IMR-90 (cell line): Measurements from ENCODE around the gene CXCL6. TPM values are rescaled to one million over a fixed set of nuclear protein-coding genes. Genes with fewer than 3 reads are reported as not detected.
A peak's percentile ranks its signal among the peaks of the same experiment; 100 is the strongest.

Experiments used
- ATAC-seq: fragments of 200-7000 bp; cut with Tn5 transposase; 2 replicates; pipeline ENCODE4 v1.9.1; 2020; ENCODE audit warnings: low read depth, mild to moderate bottlenecking, moderate library complexity
- BruUV-seq: library from RNA; stranded (reverse); fragments of 400-500 nt; replicated peaks from 2 replicates; lab custom pipeline; 2021; lab: Mats Ljungman, UMichigan
- CTCF ChIA-PET: fragments of 300-600 bp; formaldehyde crosslinking; extraction: SDS; loops from one replicate; lab custom pipeline; 2021; ENCODE audit warnings: antibody characterized with exemption; lab: Yijun Ruan, JAX
- POLR2A ChIA-PET: fragments of 300-600 bp; sonication (Branson Sonifier 250); formaldehyde crosslinking; loops from one replicate; lab custom pipeline; 2022; ENCODE audit warnings: antibody characterized with exemption; ENCODE audit not compliant: unreplicated experiment; lab: Charles Lee
- DNase-seq: peaks from one replicate; pipeline ENCODE4 v3.0.0; 2013
- H2AFZ ChIP-seq: replicated peaks from 2 replicates; pipeline ENCODE3; 2013; ENCODE audit warnings: low read length, mild to moderate bottlenecking; ENCODE audit not compliant: poor library complexity
- H2AK5ac ChIP-seq: 2 replicates; pipeline ENCODE4 v1.6.1; 2013; ENCODE audit warnings: low read depth, low read length, inconsistent platforms
- H2AK9ac ChIP-seq: replicated peaks from 2 replicates; pipeline ENCODE3; 2013; ENCODE audit warnings: mild to moderate bottlenecking, low read depth, low read length, moderate library complexity; ENCODE audit not compliant: poor library complexity
- H2BK120ac ChIP-seq: 2 replicates; pipeline ENCODE4 v1.6.1; 2013; ENCODE audit warnings: low read depth, low read length, inconsistent platforms
- H2BK15ac ChIP-seq: 3 replicates; pipeline ENCODE4 v1.6.1; 2013; ENCODE audit warnings: low read depth, low read length, inconsistent platforms
- H2BK20ac ChIP-seq: 2 replicates; pipeline ENCODE4 v1.6.1; 2013; ENCODE audit warnings: low read depth, mild to moderate bottlenecking, inconsistent platforms, low read length, moderate library complexity
- H2BK5ac ChIP-seq: 2 replicates; pipeline ENCODE4 v1.6.1; 2013; ENCODE audit warnings: mild to moderate bottlenecking, low read depth, low read length, inconsistent platforms; ENCODE audit not compliant: poor library complexity, severe bottlenecking
- H3K14ac ChIP-seq: replicated peaks from 2 replicates; pipeline ENCODE4 v1.6.1; 2013; ENCODE audit warnings: low read depth, low read length, inconsistent platforms
- H3K18ac ChIP-seq: 2 replicates; pipeline ENCODE4 v1.6.1; 2013; ENCODE audit warnings: low read depth, low read length, control low read depth
- H3K23ac ChIP-seq: 2 replicates; pipeline ENCODE4 v1.6.1; 2013; ENCODE audit warnings: low read depth, low read length, inconsistent platforms
- H3K27ac ChIP-seq: 2 replicates; pipeline ENCODE4 v1.5.1; 2013; ENCODE audit warnings: mild to moderate bottlenecking, control low read depth, low read length; ENCODE audit not compliant: insufficient read depth
- H3K27me3 ChIP-seq: 2 replicates; pipeline ENCODE4 v1.6.1; 2013; ENCODE audit warnings: low read length; ENCODE audit not compliant: control insufficient read depth, insufficient read depth
- H3K36me3 ChIP-seq: 2 replicates; pipeline ENCODE4 v1.6.1; 2013; ENCODE audit warnings: low read length, mixed read lengths; ENCODE audit not compliant: control insufficient read depth, insufficient read depth
- H3K4ac ChIP-seq: 2 replicates; pipeline ENCODE4 v1.6.1; 2013; ENCODE audit warnings: low read depth, low read length, inconsistent platforms
- H3K4me1 ChIP-seq: 2 replicates; pipeline ENCODE4 v1.6.1; 2013; ENCODE audit warnings: low read length, mixed read lengths; ENCODE audit not compliant: control insufficient read depth, insufficient read depth
- H3K4me2 ChIP-seq: 2 replicates; pipeline ENCODE4 v1.6.1; 2013; ENCODE audit warnings: low read depth, mild to moderate bottlenecking, control low read depth, low read length, moderate library complexity
- H3K4me3 ChIP-seq: 2 replicates; pipeline ENCODE4 v1.5.1; 2013; ENCODE audit warnings: low read depth, mild to moderate bottlenecking, control low read depth, low read length, moderate library complexity; ENCODE audit not compliant: insufficient read depth
- H3K56ac ChIP-seq: 2 replicates; pipeline ENCODE4 v1.6.1; 2013; ENCODE audit warnings: low read length, inconsistent platforms; ENCODE audit not compliant: insufficient read depth; ENCODE audit errors: extremely low read depth
- H3K79me1 ChIP-seq, 2 experiments: 2 replicates each; pipeline ENCODE4 v1.6.1; 2013; ENCODE audit warnings: low read length in 2 of 2, inconsistent platforms in 1 of 2, low read depth in 1 of 2
- H3K9ac ChIP-seq: 2 replicates; pipeline ENCODE4 v1.6.1; 2013; ENCODE audit warnings: low read depth, low read length, control low read depth
- H3K9me1 ChIP-seq: 2 replicates; pipeline ENCODE4 v1.6.1; 2013; ENCODE audit warnings: low read length, inconsistent platforms; ENCODE audit not compliant: insufficient read depth
- H3K9me3 ChIP-seq: 2 replicates; pipeline ENCODE4 v1.6.1; 2013; ENCODE audit warnings: low read length; ENCODE audit not compliant: control insufficient read depth, insufficient read depth
- H4K20me1 ChIP-seq: 2 replicates; pipeline ENCODE4 v1.6.1; 2013; ENCODE audit warnings: low read length, inconsistent platforms; ENCODE audit not compliant: insufficient read depth
- H4K5ac ChIP-seq: 2 replicates; pipeline ENCODE4 v1.6.1; 2013; ENCODE audit warnings: mild to moderate bottlenecking, low read depth, low read length, control low read depth
- H4K8ac ChIP-seq, 2 experiments: 2 replicates each; pipeline ENCODE4 v1.6.1; 2013; ENCODE audit warnings: low read depth in 2 of 2, low read length in 2 of 2, control low read depth in 1 of 2, inconsistent platforms in 1 of 2
- H4K91ac ChIP-seq: 2 replicates; pipeline ENCODE4 v1.6.1; 2013; ENCODE audit warnings: low read depth, low read length, inconsistent platforms; ENCODE audit not compliant: insufficient read depth
- BHLHE40 ChIP-seq: fragments of 150-350 bp; IDR thresholded peaks from 2 replicates; pipeline ENCODE4 v1.6.1; 2016; ENCODE audit warnings: mild to moderate bottlenecking, low read depth, low read length
- CEBPB ChIP-seq: IDR thresholded peaks from 2 replicates; pipeline ENCODE4 v1.6.1; 2012; ENCODE audit warnings: low read depth, low read length, improper control_type of control experiment
- CHD1 ChIP-seq: IDR thresholded peaks from 2 replicates; pipeline ENCODE4 v1.6.1; 2012; ENCODE audit warnings: low read depth, low read length, improper control_type of control experiment
- CTCF ChIP-seq: conservative IDR thresholded peaks from 2 replicates; pipeline ENCODE4 v1.5.1; 2012; ENCODE audit warnings: mild to moderate bottlenecking, low read depth, low read length, improper control_type of control experiment
- ELK1 ChIP-seq: fragments of 150-350 bp; IDR thresholded peaks from 2 replicates; pipeline ENCODE4 v1.6.1; 2016; ENCODE audit warnings: low read depth, mild to moderate bottlenecking, low read length, moderate library complexity, borderline replicate concordance
- FOS ChIP-seq: fragments of 150-350 bp; IDR thresholded peaks from 2 replicates; pipeline ENCODE4 v1.6.1; 2016; ENCODE audit warnings: low read depth, low read length
- MAFK ChIP-seq: IDR thresholded peaks from 2 replicates; pipeline ENCODE4 v1.6.1; 2012; ENCODE audit warnings: low read depth, low read length, improper control_type of control experiment
- MAZ ChIP-seq: IDR thresholded peaks from 2 replicates; pipeline ENCODE4 v1.6.1; 2012; ENCODE audit warnings: low read depth, mild to moderate bottlenecking, low read length, improper control_type of control experiment, moderate library complexity, borderline replicate concordance
- MXI1 ChIP-seq: IDR thresholded peaks from 2 replicates; pipeline ENCODE4 v1.6.1; 2012; ENCODE audit warnings: low read depth, mild to moderate bottlenecking, low read length, moderate library complexity, borderline replicate concordance
- NFE2L2 ChIP-seq: fragments of 150-350 bp; IDR thresholded peaks from 2 replicates; pipeline ENCODE4 v1.6.1; 2016; ENCODE audit warnings: low read depth, mild to moderate bottlenecking, low read length
- POLR2A ChIP-seq: IDR thresholded peaks from 2 replicates; pipeline ENCODE4 v1.6.1; 2012; ENCODE audit warnings: mild to moderate bottlenecking, low read depth, low read length
- RAD21 ChIP-seq: IDR thresholded peaks from 2 replicates; pipeline ENCODE4 v1.6.1; 2012; ENCODE audit warnings: low read length, improper control_type of control experiment
- RCOR1 ChIP-seq: IDR thresholded peaks from 2 replicates; pipeline ENCODE4 v1.6.1; 2012; ENCODE audit warnings: mild to moderate bottlenecking, low read length, improper control_type of control experiment; ENCODE audit not compliant: insufficient replicate concordance
- RFX5 ChIP-seq: IDR thresholded peaks from 2 replicates; pipeline ENCODE4 v1.8.0; 2012; ENCODE audit warnings: low read depth, mild to moderate bottlenecking, low read length, moderate library complexity
- SMC3 ChIP-seq: fragments of 150-350 bp; IDR thresholded peaks from 2 replicates; pipeline ENCODE4 v1.6.1; 2016; ENCODE audit warnings: low read depth, mild to moderate bottlenecking, antibody characterized with exemption, low read length, moderate library complexity
- USF2 ChIP-seq: fragments of 150-350 bp; IDR thresholded peaks from 2 replicates; pipeline ENCODE4 v1.6.1; 2017; ENCODE audit warnings: mild to moderate bottlenecking, antibody characterized with exemption, low read length, low read depth
- dilution Hi-C: fragments of 300-500 bp; cut with HindIII; formaldehyde crosslinking; loops from one replicate; pipeline ENCODE4 v1.14.3; 2018; ENCODE audit warnings: low sequenced_read_pairs; ENCODE audit not compliant: unreplicated experiment
- in situ Hi-C: fragments of 300-500 bp; cut with MboI; formaldehyde crosslinking; loops from 3 replicates; pipeline ENCODE4 v1.14.3; 2019; ENCODE audit warnings: low sequenced_read_pairs, inconsistent platforms, mixed read lengths
- intact Hi-C: fragments of 100-400 bp; cut with micrococcal nuclease; formaldehyde crosslinking; loops from 2 replicates; pipeline ENCODE4 v1.10.0; 2022
- polyA plus RNA-seq, 3 experiments: library from polyadenylated mRNA; depleted of rRNA; stranded (reverse); fragments of >200 nt; gene quantifications; 2 replicates each; pipeline ENCODE4 v1.2.3, GENCODE V29; 2012; ENCODE audit warnings: low replicate concordance in 1 of 3
- total RNA-seq: library from RNA; depleted of rRNA; stranded (reverse); fragments of >200 nt; gene quantifications from 2 replicates; pipeline ENCODE4 v1.2.3, GENCODE V29; 2012

The CXCL6 gene
- total and polyA plus RNA-seq, 2 of the 4 experiments (the other 2 are of a cell fraction): not detected

GRCh38 chr4:73859614-73860088, 23.2 kb downstream of the CXCL6 start:
- no peak overlapping the region for H2AK5ac ChIP-seq
- no peak overlapping the region for H3K27ac ChIP-seq

More at GRCh38 chr4:73859614-73860088, 23.2 kb downstream of the CXCL6 start:
- Histone ChIP-seq H3K9ac (no peak overlapping the region), H3K56ac (no peak overlapping the region), H3K4ac (no peak overlapping the region), H4K91ac (no peak overlapping the region), H2BK5ac (no peak overlapping the region), H4K20me1 (no peaks in the 10 kb centered on the region), H3K9me1 (peaks cover 2% of the 10 kb centered on the region), H3K23ac (no peak overlapping the region), H2BK120ac (no peak overlapping the region), H2AFZ (no peak overlapping the region), H4K5ac (no peak overlapping the region), H3K18ac (no peak overlapping the region), H3K79me1 (no peaks in the 10 kb centered on the region), H3K27me3 (peaks cover 21% of the 10 kb centered on the region), H2BK20ac (no peak overlapping the region), H3K4me3 (no peak overlapping the region), H3K4me1 (peaks cover 11% of the 10 kb centered on the region), H3K14ac (no peak overlapping the region), H3K36me3 (no peaks in the 10 kb centered on the region), H3K9me3 (peaks cover 4% of the 10 kb centered on the region; the same call in 1 of the 2 replicates), H2BK15ac (no peak overlapping the region), H4K8ac (no peak overlapping the region), H3K4me2 (no peak overlapping the region), H2AK9ac (no peak overlapping the region)
- ChIA-PET POLR2A (interaction anchor here (0.6 kb wide), 1 partner anchor 31 kb away, joined by 3 read pairs; no protein-coding TSS in a partner anchor), CTCF (interaction anchor here (0.7 to 1.3 kb wide), 3 partner anchors 126 to 240 kb away, joined by 3 read pairs; partner anchors contain the start of gene CXCL2)
- DNase-seq: peak; percentile 88
- dilution Hi-C loops (no loop called here), intact Hi-C loops (loop anchor here (2.0 to 10.0 kb wide), 6 partner anchors 33 to 275 kb away; partner anchors contain the start of gene CXCL3), in situ Hi-C loops (no loop called here)
- peak; percentile 91 for ATAC-seq
- no TSS peak for BruUV-seq
- TF ChIP-seq ELK1: no peak
- no peak for TF ChIP-seq CHD1
- no peak for TF ChIP-seq MAZ
- no peak for TF ChIP-seq USF2
- peak; percentile 21; the same call in 1 of the 2 replicates for TF ChIP-seq MAFK
- no peak for TF ChIP-seq RCOR1
- no peak for TF ChIP-seq CEBPB
- TF ChIP-seq SMC3: no peak
- TF ChIP-seq CTCF: no peak
- 0 out of 2 replicates have a peak, but pooled peaks have one; percentile 39 for TF ChIP-seq FOS
- TF ChIP-seq POLR2A: no peak
- TF ChIP-seq MXI1: no peak
- no peak for TF ChIP-seq RAD21
- no peak for TF ChIP-seq RFX5
- TF ChIP-seq BHLHE40: peak; percentile 43; the same call in 1 of the 2 replicates
- no peak for TF ChIP-seq NFE2L2
